Endothelial cell of umbilical vein (primary cell): Measurements from ENCODE around the gene PRSS53. TPM values are rescaled to one million over a fixed set of nuclear protein-coding genes. Genes with fewer than 3 reads are reported as not detected.

Experiments
- BruUV-seq: library from RNA; stranded (reverse); fragments of 400-500 nt; replicated peaks from 2 replicates; lab custom pipeline; 2021; lab: Mats Ljungman, UMichigan
- CTCF ChIA-PET: fragments of 300-600, 350-600 bp; sonication (Branson Sonifier 250); formaldehyde crosslinking; loops from one replicate; lab custom pipeline; 2021; ENCODE audit warnings: antibody characterized with exemption, inconsistent platforms; lab: Charles Lee
- POLR2A ChIA-PET: fragments of 300-600, 350-600 bp; sonication (Branson Sonifier 250); formaldehyde crosslinking; loops from one replicate; lab custom pipeline; 2021; ENCODE audit warnings: antibody characterized with exemption, inconsistent platforms; lab: Charles Lee
- DNase-seq: peaks from one replicate; pipeline ENCODE4 v3.0.0-alpha.2; 2011; ENCODE audit warnings: low read depth, low spot score
- FAIRE-seq: peaks from 2 replicates; lab custom pipeline; 2011; peaks lifted over from hg19 to GRCh38; lab: Jason Lieb, UNC
- H2AFZ ChIP-seq: 2 replicates; pipeline ENCODE4 v1.6.0; 2012; ENCODE audit warnings: low read depth, low read length, control low read depth, inconsistent platforms
- H3K27ac ChIP-seq: 2 replicates; pipeline ENCODE4 v1.5.1; 2011; ENCODE audit warnings: low read depth, mild to moderate bottlenecking, control low read depth, low read length, moderate library complexity; ENCODE audit not compliant: insufficient read depth
- H3K27me3 ChIP-seq, 2 experiments: 2 replicates each; pipeline versions ENCODE4 v1.6.0 to v1.6.1; 2011; ENCODE audit warnings: low read length in 2 of 2, mixed read lengths in 1 of 2; ENCODE audit not compliant: control insufficient read depth in 2 of 2, insufficient read depth in 2 of 2
- H3K36me3 ChIP-seq, 2 experiments: 2 replicates in 1 of 2; 3 replicates in 1 of 2; pipeline ENCODE4 v1.5.1; 2011; ENCODE audit warnings: low read length in 2 of 2, mild to moderate bottlenecking in 1 of 2, moderate library complexity in 1 of 2; ENCODE audit not compliant: control insufficient read depth in 2 of 2, insufficient read depth in 2 of 2; ENCODE audit errors: extremely low read depth in 1 of 2
- H3K4me1 ChIP-seq: 3 replicates; pipeline ENCODE4 v1.5.1; 2011; ENCODE audit warnings: mild to moderate bottlenecking, low read length; ENCODE audit not compliant: control insufficient read depth, insufficient read depth; ENCODE audit errors: extremely low read depth
- H3K4me2 ChIP-seq: 2 replicates; pipeline ENCODE4 v1.6.1; 2011; ENCODE audit warnings: low read length, control low read depth, mixed read lengths; ENCODE audit not compliant: insufficient read depth
- H3K4me3 ChIP-seq, 3 experiments: fragments of 200-600 bp in 1 of 3; sonication (generic), shearing (Covaris generic) in 1 of 3; replicated peaks in 1 of 3; 2 replicates each; pipeline ENCODE4 v1.5.1; 2011 to 2016; ENCODE audit warnings: control low read depth in 3 of 3, low read length in 3 of 3, mild to moderate bottlenecking in 2 of 3, inconsistent platforms in 1 of 3, low read depth in 1 of 3, moderate library complexity in 1 of 3; ENCODE audit not compliant: insufficient read depth in 1 of 3
- H3K79me2 ChIP-seq: 2 replicates; pipeline ENCODE4 v1.6.0; 2012; ENCODE audit warnings: low read length, inconsistent platforms; ENCODE audit not compliant: control insufficient read depth, insufficient read depth
- H3K9ac ChIP-seq: replicated peaks from 2 replicates; pipeline ENCODE3; 2011; ENCODE audit warnings: low read length, control low read depth; ENCODE audit not compliant: insufficient read depth; ENCODE audit errors: extremely low read depth
- H3K9me1 ChIP-seq: replicated peaks from 3 replicates; pipeline ENCODE4 v1.6.0; 2011; ENCODE audit warnings: mild to moderate bottlenecking, low read length; ENCODE audit not compliant: control insufficient read depth, insufficient read depth; ENCODE audit errors: extremely low read depth
- H3K9me3 ChIP-seq: replicated peaks from 2 replicates; pipeline ENCODE4 v1.5.1; 2012; ENCODE audit warnings: low read length, inconsistent platforms; ENCODE audit not compliant: control insufficient read depth, insufficient read depth
- H4K20me1 ChIP-seq: replicated peaks from 2 replicates; pipeline ENCODE3; 2011; ENCODE audit warnings: mild to moderate bottlenecking, low read length; ENCODE audit not compliant: control insufficient read depth, insufficient read depth; ENCODE audit errors: extremely low read depth
- EZH2 ChIP-seq: IDR thresholded peaks from 2 replicates; pipeline ENCODE4 v1.6.1; 2012; ENCODE audit warnings: borderline replicate concordance, low read depth, mild to moderate bottlenecking, moderate library complexity, low read length, inconsistent platforms; ENCODE audit not compliant: severe bottlenecking
- FOS ChIP-seq: IDR thresholded peaks from 2 replicates; pipeline ENCODE4 v1.6.1; 2011; ENCODE audit warnings: mild to moderate bottlenecking, low read length, moderate library complexity, borderline replicate concordance; ENCODE audit not compliant: insufficient read depth
- GATA2 ChIP-seq: IDR thresholded peaks from 2 replicates; pipeline ENCODE4 v1.7.0; 2011; ENCODE audit warnings: low read depth, mild to moderate bottlenecking, moderate library complexity, mixed read lengths, low read length; ENCODE audit not compliant: insufficient read length, insufficient read depth
- JUN ChIP-seq: IDR thresholded peaks from 2 replicates; pipeline ENCODE4 v1.6.1; 2011; ENCODE audit warnings: borderline replicate concordance, low read depth; ENCODE audit not compliant: insufficient read length, insufficient read depth
- MYC ChIP-seq: IDR thresholded peaks from one replicate; pipeline ENCODE4 v1.6.1; 2011; ENCODE audit warnings: mild to moderate bottlenecking, low read depth, low read length
- POLR2A ChIP-seq: IDR thresholded peaks from 2 replicates; pipeline ENCODE4 v1.6.1; 2012; ENCODE audit warnings: low read depth, mild to moderate bottlenecking, control low read depth, low read length
- POLR2AphosphoS5 ChIP-seq: IDR thresholded peaks from 2 replicates; pipeline ENCODE4 v1.6.1; 2012; ENCODE audit warnings: low read depth, mild to moderate bottlenecking, control low read depth, low read length, moderate library complexity; ENCODE audit not compliant: insufficient read depth
- dilution Hi-C: fragments of 300-500 bp; cut with MboI; formaldehyde crosslinking; loops from one replicate; pipeline ENCODE4 v1.15.0; 2019; ENCODE audit warnings: low sequenced_read_pairs; ENCODE audit not compliant: extremely low pct_ligation_motif_present
- intact Hi-C: fragments of 100-400 bp; cut with micrococcal nuclease; formaldehyde crosslinking; loops from one replicate; pipeline ENCODE4 v1.10.0; 2022
- polyA plus RNA-seq, 4 experiments: library from polyadenylated mRNA; depleted of rRNA in 3 of 4; stranded (reverse) in 3 of 4; unstranded in 1 of 4; fragments of >200 nt; gene quantifications; 2 replicates each; pipeline versions ENCODE4 v1.2.1 to v1.2.3, GENCODE V29; 2011 to 2012; ENCODE audit warnings: missing spikeins in 1 of 4
- total RNA-seq: library from RNA; stranded (reverse); gene quantifications from 2 replicates; pipeline ENCODE4 v1.2.3, GENCODE V29; 2021
- TF ChIP-seq, protein P1 (sequence below), 2 donors: IDR thresholded peaks; 1 replicate in 1 of 2; 2 replicates in 1 of 2; pipeline ENCODE4 v1.5.1; 2011; ENCODE audit warnings: low read length in 2 of 2, mild to moderate bottlenecking in 2 of 2, moderate library complexity in 2 of 2, control low read depth in 1 of 2, inconsistent platforms in 1 of 2, low read depth in 1 of 2; ENCODE audit not compliant: insufficient read depth in 1 of 2; ENCODE audit errors: extremely low read depth in 1 of 2
- TF ChIP-seq, protein P2 (sequence below): IDR thresholded peaks from 2 replicates; pipeline ENCODE4 v1.6.1; 2011; ENCODE audit not compliant: insufficient read depth, insufficient read length

The PRSS53 gene
- total and polyA plus RNA-seq, 2 donors (not counting 3 experiments of a cell fraction or from before 2014, with no cell fraction given): 2.8 to 3.5 TPM

DNA sequence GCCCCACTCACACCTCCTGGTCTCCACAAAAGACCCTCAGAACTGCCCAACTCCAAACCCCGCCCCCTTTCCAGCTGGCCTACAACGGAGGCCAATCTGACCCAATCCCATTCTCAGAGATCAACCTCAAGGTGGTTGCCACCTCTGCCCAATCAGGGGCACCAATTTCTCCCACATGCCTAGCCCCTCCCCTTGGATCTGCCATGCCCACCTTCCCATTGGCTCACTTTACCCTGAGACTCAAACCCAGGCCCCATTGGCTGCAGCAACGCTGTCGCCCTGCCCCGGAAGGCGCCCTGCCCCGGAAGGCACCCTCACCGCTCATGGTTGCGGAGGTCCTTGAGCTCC, 25.3 kb downstream of the PRSS53 start:
- DNase-seq (no peak), FAIRE-seq (no peak)
- Histone ChIP-seq H3K9ac (no peak overlapping the region), H3K4me3 (no peak overlapping the region), H3K4me2 (no peak overlapping the region), H4K20me1 (no peaks in the 10 kb centered on the region), H3K27ac (no peak overlapping the region), H3K9me1 (no peaks in the 10 kb centered on the region), H3K9me3 (no peaks in the 10 kb centered on the region), H3K36me3 (peaks cover 0 to 17% of the 10 kb centered on the region in 2 experiments), H3K27me3 (no peaks in the 10 kb centered on the region), H3K79me2 (peaks cover 13% of the 10 kb centered on the region), H2AFZ (no peak overlapping the region), H3K4me1 (peaks cover 10% of the 10 kb centered on the region)
- ChIA-PET POLR2A (no interaction called here), CTCF (interaction anchor here (1.6 kb wide), 1 partner anchor 79 kb away, joined by 5 read pairs; no protein-coding TSS in a partner anchor)
- dilution Hi-C loops: no loop called here
- TF ChIP-seq, protein P1, sequence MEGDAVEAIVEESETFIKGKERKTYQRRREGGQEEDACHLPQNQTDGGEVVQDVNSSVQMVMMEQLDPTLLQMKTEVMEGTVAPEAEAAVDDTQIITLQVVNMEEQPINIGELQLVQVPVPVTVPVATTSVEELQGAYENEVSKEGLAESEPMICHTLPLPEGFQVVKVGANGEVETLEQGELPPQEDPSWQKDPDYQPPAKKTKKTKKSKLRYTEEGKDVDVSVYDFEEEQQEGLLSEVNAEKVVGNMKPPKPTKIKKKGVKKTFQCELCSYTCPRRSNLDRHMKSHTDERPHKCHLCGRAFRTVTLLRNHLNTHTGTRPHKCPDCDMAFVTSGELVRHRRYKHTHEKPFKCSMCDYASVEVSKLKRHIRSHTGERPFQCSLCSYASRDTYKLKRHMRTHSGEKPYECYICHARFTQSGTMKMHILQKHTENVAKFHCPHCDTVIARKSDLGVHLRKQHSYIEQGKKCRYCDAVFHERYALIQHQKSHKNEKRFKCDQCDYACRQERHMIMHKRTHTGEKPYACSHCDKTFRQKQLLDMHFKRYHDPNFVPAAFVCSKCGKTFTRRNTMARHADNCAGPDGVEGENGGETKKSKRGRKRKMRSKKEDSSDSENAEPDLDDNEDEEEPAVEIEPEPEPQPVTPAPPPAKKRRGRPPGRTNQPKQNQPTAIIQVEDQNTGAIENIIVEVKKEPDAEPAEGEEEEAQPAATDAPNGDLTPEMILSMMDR (IDR thresholded peaks at IDR 0.05; ENCODE audit: extremely low read depth in 1 of 2, insufficient read depth in 1 of 2, low read depth in 1 of 2, low read length in 2 of 2): no peak
- TF ChIP-seq FOS: no peak
- no peak for TF ChIP-seq JUN
- no peak for TF ChIP-seq EZH2
- TF ChIP-seq POLR2AphosphoS5: no peak
- no peak for TF ChIP-seq MYC
- no peak for TF ChIP-seq GATA2
- no peak for TF ChIP-seq POLR2A
- TF ChIP-seq, protein P2, sequence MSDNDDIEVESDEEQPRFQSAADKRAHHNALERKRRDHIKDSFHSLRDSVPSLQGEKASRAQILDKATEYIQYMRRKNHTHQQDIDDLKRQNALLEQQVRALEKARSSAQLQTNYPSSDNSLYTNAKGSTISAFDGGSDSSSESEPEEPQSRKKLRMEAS: no peak
- intact Hi-C loops: no loop called here
- BruUV-seq: no TSS peak
